Measurements from ENCODE around the gene NDFIP1.

DNA sequence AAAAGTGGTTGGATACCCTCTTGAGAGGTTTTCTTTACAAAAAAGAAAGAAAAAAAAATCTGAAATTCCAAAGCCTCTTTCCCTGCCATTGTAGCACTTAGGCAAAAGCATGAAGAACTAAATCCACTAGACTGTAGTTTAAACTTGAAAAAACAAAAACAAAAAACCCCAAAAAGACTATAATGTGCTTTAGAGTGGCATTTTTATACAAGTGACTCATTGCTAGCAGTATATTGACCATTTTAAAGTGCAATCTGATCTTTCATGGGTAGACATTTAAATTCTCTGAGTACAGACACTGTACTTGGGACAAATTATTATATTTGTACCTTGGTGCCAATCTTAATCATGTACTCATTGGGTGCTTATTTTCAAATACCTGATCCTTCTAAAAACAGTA, 50.8 kb downstream of the NDFIP1 start:
- TF ChIP-seq EP300 (IDR thresholded peaks at IDR 0.05; ENCODE audit: low read depth) (no peak), POLR2A (IDR thresholded peaks at IDR 0.05) (no peak), POLR2AphosphoS5 (IDR thresholded peaks at IDR 0.05) (no peak)
- TF ChIP-seq, protein P1, sequence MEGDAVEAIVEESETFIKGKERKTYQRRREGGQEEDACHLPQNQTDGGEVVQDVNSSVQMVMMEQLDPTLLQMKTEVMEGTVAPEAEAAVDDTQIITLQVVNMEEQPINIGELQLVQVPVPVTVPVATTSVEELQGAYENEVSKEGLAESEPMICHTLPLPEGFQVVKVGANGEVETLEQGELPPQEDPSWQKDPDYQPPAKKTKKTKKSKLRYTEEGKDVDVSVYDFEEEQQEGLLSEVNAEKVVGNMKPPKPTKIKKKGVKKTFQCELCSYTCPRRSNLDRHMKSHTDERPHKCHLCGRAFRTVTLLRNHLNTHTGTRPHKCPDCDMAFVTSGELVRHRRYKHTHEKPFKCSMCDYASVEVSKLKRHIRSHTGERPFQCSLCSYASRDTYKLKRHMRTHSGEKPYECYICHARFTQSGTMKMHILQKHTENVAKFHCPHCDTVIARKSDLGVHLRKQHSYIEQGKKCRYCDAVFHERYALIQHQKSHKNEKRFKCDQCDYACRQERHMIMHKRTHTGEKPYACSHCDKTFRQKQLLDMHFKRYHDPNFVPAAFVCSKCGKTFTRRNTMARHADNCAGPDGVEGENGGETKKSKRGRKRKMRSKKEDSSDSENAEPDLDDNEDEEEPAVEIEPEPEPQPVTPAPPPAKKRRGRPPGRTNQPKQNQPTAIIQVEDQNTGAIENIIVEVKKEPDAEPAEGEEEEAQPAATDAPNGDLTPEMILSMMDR (IDR thresholded peaks at IDR 0.05): no peak

All from transverse colon (tissue), 4 donors.